ENCODE measurements around the gene CLCN1.

The CLCN1 gene

GRCh38 chr7:143401265-143401664 lies 85.4 kb downstream of the CLCN1 start:
- TF ChIP-seq Cebpa-rat (IDR thresholded peaks at IDR 0.05), result no peak
- Histone ChIP-seq H3K27ac (no peak overlapping the region), H4K20me1 (no peaks in the 10 kb centered on the region), H3K4me1 (no peaks in the 10 kb centered on the region), H3K9me3 (no peaks in the 10 kb centered on the region), H3K9ac (no peak overlapping the region), H3K4me2 (no peak overlapping the region), H3K4me3 (no peak overlapping the region), H3K36me3 (no peaks in the 10 kb centered on the region), H3K27me3 (no peaks in the 10 kb centered on the region)
